GM19452 (cell line): Measurements from ENCODE around the gene AK5.

Experiments used
- ATAC-seq: cut with Tn5 transposase; IDR thresholded peaks from one replicate; pipeline ENCODE4 v1.9.1; 2021; ENCODE audit not compliant: unreplicated experiment

The AK5 gene

DNA sequence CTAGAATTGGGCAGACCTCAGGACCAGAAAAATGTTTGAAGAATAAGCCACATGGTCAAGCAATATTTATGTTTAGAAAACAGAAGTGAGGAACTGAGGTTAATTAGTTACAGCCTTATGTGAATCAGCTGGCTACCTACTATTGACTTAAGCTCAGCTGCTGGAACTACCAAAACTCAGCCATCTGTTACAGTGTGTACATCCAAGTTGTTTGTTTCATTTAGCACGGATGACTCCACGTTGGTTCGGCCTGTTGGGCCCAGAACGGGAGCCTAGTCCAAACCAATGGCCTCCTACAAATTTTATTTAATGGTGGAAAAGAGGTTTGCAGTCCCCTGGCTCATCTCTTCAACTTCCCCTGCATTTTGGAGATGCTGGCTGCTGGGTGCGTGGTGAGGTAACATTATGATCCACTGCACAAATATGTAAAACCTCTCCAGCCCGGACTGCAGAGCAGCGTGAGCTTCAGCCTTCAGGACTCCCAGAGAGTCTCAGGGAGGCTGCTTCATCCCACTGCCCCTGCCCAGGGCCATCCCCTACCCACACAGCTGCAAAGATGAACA, 257.2 kb downstream of the AK5 start:
- ATAC-seq = peak; percentile 81

DNA sequence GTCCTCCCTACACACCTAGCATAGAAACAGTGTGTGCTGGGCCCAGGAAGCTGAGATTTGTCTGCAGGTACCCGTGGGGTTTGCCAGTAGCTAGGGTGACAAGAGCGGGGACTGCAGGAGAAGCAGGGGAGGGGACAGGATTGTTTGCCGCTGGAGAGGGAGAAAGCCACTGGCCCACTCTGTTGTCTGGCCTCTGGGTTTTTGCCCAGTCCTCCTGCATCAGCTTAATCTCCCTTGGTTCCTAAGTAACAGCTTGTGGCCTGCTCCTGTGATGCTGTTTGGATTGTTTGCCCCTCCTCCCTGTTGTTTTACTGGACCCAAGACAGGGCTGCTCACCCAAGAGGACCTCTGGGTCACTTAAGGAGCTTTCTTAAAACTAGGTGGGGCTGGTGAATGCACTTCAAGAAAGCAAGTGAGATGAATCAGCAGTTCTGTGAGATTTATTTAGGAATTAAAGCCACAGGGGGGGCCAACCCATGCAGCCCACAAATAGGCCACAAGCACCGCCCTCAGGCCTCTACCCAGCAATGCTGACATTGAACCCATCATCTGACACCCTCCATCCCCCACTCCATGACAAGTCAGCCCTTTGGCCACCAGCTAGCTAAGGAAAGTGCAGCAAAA, 257.8 kb downstream of the AK5 start:
- ATAC-seq = no peak

DNA sequence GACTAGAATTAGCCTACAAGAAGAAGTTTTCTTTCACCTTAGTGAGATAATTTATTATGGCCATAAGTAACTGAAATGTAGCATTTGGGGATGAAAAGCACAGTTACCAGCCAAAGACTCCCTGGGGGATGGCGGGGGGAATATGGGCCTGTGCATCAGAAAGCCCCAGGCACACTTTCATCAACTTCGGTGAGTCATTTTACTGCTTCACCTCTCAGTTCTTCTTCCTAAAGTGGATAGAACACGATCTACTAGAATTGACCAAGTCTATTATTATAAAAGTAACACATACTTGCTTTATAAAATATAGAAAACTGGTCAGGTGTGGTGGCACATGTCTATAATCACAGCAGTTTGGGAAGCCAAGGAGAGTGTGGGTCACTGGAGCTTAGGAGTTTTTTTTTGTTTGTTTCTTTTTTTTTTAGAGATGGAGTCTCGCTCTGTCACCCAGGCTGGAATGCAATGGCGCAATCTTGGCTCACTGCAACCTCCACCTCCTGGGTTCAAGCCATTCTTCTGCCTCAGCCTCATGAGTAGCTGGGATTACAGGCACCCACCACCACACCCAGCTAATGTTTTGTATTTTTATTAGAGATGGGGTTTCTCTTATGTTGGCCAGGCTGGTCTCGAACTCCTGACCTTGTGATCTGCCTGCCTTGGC, 258.8 kb downstream of the AK5 start:
- ATAC-seq = no peak

DNA sequence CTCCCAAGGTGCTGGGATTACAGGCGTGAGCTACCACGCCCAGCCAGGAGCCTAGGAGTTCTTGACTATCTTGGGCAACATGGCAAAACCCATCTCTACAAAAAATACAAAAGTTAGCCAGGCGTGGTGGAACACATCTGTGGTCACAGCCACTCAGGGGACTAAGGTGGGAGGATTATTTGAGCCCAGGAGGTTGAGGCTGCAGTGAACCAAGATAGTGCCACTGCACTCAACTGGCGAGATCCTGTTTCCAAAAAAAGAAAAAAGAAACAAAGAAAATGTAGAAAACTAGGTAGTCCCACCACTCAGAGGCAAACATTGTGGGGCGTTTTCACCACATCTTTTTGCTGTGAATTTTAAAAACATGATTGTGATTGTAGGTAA, 259.3 kb downstream of the AK5 start:
- ATAC-seq = peak; percentile 41

DNA sequence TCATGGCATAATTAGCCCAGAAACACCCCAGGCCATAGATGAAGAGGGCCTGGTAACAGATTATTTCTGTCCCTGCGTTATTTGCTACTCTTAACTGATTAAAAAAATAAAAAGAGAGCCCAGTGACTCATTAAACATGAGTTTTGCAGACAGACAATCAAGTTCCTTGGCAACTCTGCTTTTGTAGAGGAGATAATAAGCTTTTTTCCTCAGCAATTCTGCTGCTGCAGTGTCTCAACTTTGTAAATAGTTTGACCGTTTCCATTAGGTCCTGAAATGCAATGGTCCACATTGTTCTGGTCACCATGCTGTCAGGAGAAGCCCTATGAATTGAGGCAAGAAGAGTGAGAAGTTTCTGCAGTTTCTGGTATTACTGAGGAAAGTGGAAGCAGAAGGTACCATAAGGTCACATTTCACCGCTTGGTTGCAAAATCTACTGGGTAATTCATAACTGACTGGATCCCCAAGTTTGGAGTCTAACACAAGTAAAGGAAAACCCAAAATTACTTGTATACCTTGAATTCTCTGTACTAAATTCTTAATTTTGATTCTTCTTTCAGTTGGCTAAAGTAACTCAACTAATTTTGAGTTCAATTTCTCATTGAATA, 261.1 kb downstream of the AK5 start:
- no peak for ATAC-seq

DNA sequence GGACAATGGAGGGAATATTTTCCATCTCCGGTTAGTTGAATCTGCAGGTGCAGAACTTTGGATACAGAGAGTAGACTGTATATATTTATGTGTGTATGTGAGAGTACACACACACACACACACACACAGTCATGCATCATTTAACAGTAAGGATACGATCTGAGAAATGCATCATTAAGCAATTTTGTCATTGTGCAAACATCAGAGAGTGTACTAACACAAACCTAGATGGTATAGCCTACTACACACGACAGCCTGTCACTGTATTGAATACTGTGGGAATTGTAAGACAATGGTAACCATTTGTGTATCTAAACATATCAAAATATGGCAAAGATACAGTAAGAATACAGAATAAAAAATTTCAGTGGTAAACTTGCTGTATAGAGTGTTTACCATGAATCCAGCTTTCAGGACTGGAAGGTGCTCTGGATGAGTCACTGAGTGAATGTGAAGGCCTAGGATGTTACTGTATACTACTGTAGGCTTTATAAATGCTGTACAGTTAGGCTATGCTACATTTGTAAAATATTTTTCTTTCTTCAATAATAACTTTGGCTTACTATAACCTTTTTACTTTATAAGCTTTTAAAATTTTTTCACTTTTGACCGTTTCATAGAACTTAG, 262.1 kb downstream of the AK5 start:
- ATAC-seq = no peak

GRCh38 chr1:77544845-77545244, 263.0 kb downstream of the AK5 start:
- ATAC-seq = no peak

DNA sequence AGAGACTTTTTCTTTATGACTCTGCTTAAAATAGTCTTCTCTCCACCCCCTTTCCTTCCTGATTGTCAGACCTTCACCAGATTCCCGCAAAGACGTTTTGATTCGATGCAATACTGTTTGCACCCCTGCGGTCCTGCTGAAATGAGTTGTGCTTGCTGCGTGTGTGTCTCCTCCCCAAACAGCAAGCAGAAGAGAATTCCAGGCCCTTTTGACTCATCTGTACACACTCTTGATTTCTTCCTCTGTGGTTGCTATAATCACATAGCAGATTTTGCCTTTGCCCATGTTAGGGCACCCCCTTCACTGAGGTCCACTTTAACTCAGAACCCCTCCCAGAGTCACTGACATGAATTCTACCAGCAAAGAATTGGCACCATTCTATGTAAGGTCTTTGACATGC, 264.2 kb downstream of the AK5 start:
- ATAC-seq = no peak

DNA sequence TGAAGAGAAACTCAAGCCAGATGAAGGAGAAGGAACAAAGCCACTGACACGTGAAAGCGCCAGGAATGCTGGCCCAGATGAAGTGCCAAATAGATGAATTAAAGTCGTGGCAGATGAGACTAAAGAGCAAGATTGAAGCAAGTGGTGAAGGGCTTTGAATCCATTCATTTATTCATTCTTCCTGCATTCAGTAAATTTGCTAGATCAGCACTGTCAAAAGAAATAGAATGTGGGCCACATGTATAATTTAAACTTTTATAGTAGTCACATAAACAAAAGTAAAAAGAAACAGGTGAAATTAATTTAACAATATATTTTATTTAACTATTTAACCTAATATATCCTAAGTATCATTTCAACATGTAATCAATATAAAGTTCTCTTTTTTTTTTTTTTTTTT, 265.1 kb downstream of the AK5 start:
- no peak for ATAC-seq

- no peak for ATAC-seq
Observed at GRCh38 chr1:77548285-77548684, 266.5 kb downstream of the AK5 start.

DNA sequence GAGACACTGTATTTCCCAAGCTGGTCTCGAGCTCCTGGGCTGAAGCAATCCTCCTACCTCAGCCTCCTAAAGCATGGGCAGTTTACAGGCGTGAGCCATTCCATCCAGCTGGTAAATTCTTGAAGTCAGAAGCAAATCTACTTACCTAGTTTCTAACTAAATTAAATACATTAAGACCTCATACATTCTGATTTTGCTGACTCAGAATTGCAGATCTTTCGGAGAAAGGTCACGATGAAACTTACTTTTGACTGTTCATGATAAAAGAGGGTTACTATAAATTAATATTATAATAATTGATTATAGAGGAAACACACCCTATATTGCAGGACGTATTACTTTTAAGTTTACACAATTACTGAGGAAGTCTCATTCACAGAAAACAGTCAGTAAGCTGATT, 268.3 kb downstream of the AK5 start:
- no peak for ATAC-seq

DNA sequence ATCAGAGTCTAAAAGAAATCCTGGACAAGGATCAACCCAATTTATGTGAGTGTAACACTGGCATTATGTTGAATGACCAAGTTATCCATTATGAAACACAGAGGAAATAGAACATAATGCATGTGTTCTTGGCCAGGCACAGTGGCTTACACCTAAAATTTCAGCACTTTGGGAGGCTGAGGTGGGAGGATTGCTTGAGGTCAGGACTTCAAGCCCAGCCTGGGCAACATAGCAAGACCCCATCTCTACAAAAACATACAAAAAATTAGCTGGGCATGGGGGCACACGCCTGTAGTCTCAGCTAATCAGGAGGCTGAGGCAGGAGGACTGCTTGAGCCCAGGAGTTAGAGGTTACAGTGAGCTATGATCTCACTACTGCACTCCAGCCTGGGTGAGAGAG, 270.8 kb downstream of the AK5 start:
- no peak for ATAC-seq

DNA sequence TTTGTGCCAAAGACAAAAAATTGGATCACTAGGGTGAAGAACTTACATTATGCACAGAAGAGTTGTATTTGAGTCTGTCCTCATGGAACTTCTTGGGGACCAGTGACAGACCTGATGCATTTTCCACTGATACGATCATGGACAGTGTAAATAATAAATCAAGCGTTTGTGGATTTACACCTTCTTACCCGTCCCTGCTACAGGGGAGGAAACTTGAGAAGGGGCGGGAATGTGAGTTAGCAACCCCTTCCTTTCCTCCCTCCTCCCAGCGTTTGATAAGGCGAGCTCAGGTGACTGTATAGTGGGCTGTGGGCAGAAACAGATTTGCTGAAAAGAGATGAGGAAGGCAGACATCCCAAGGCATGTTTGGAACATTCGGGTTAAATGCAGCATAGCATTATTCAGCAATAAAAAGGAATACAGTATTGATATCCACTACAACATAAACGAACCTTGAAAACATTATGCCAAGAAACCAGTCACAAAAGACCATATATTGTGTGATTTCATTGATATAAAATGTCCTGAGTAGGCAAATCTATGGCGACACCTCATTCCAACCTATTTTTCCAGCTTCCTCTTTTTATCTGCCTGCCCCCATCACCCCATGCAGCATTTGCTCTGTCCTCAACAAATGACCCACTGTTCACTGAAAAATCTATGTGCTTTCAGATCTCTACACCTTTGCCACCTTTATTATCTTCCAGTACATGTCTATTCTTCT, 271.9 kb downstream of the AK5 start:
- no peak for ATAC-seq

DNA sequence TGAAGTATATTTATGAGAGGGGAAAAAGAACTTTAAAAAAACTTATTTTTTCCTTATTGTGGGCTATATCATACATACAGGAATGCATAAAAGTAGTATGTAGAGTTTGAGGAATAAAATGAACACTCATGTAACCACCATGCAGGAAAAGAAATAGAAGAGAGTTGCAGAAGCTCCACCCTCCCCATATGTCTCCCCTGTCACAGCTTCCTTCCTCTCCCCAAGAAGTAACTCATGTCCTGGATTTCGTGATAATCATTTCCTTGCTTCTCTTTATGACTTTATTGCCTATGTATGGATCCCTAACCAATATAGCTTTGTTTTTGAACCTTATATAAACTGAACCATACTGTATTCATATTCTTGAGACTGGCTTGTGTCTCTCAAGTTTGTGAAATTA, 274.2 kb downstream of the AK5 start:
- no peak for ATAC-seq

- no peak for ATAC-seq
Observed at GRCh38 chr1:77557053-77557452, 275.2 kb downstream of the AK5 start.

DNA sequence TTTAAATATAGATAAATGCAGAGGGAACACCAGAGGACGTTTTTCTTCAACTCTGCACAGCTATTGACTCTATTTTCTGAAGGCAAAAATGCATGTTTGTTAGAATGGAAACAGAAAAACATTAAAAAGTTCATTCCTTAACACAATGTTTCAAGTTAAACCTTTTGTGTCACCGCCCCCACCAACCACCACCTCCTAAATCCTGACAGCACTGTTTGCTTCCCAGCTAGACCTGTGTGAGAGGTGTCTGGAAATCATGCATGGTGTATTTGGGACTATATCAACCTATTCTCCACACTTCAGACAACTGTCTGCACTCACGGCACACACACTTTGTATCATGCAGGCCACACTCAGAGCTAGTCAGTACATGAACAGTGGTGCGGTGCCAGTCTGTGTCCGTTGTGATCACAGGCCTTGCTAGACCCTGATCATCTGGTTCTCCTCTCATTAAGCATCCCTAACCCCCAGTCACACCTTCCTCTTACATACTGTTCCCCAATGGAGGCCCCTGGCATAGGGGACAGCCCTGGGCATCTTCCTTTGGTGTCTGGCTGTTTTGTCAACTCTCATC, 276.9 kb downstream of the AK5 start:
- ATAC-seq = no peak

- ATAC-seq = no peak
Observed at GRCh38 chr1:77560741-77561140, 278.9 kb downstream of the AK5 start.

GRCh38 chr1:77562596-77563150, 280.9 kb downstream of the AK5 start:
- ATAC-seq = no peak

DNA sequence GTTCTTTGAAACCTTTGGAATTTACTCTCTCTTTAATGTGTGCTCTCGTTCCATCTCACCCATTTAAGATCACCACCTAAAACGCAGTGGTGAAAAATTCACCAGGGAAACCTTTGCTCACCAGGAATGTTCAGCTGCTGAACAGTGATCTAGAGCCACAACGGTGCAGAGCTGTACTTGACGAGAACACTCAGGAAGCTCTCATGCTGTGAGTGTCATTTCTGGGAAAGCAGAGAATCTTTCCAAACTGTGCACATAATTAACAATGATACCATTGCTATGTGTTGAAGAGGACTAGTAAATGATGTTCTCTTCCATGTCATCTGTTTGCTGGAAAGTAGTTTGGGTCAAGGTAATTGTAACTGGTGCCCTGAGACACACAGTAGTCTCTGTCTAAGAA, 283.5 kb downstream of the AK5 start:
- no peak for ATAC-seq

DNA sequence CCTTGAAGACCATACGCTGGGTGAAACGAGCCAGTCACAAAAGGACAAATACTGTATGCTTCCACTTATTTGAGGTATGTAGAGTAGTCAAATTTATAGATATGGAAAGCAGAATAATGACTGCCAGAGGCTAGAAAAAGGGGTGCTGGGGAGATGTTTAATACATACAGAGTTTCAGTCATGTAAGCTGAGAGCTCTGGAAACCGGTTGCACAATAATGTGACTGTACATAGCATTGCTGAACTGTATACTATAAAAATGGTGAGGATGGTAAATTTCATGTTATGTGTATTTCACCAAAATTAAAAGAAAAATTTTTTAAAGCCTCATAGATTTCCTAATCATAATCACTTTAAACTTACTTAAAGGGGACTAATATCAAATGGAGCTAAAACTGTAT, 289.8 kb downstream of the AK5 start:
- ATAC-seq = no peak

- no peak for ATAC-seq
Observed at GRCh38 chr1:77579547-77579946, 297.7 kb downstream of the AK5 start.
